HG02973 (cell line): ENCODE results near the gene ISOC1.
A peak's percentile ranks its signal among the peaks of the same experiment; 100 is the strongest.

Experiments
- ATAC-seq: cut with Tn5 transposase; IDR thresholded peaks from one replicate; pipeline ENCODE4 v1.9.1; 2021; ENCODE audit warnings: moderate library complexity; ENCODE audit not compliant: unreplicated experiment

ISOC1 gene

DNA sequence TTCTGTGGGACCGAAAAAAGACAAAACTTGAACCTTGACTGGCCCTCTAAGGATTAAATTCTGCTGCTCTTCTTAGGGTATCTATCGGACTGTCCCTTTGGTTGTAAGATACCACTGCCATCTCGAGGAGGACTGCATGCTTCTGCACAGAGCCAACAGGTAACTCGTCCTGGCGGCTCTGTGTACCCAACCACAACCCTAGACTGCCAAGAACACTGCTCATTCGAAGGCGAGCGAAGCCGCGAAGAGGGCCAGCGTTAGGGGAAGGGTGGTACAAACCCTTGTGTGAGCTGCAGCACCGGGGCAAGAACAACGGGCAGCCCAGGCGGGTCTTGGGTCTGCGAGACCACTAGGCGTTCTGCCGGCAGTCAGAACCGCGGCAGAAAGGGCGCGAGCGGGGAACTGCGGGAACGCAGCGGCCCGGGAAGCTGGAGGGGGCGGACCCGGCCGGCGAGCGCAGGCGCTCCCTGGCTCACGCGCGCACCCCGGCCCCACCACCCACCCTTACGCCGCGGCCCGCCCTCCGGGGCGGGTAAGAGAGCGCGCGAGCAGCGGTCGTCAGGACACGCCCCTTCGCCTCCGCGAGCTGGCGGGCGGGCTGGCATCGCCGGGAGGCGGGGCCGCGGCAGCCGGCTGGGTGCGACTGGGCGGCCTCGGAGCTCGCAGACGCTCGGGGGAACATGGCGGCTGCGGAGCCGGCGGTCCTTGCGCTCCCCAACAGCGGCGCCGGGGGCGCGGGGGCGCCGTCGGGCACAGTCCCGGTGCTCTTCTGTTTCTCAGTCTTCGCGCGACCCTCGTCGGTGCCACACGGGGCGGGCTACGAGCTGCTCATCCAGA, at the start of gene ISOC1:
TSS of gene ISOC1 (plus strand) at position 663 of the 837 bp plus-strand sequence. CDS start at position 681, 18 bp downstream.
- peak; percentile 88 for ATAC-seq

DNA sequence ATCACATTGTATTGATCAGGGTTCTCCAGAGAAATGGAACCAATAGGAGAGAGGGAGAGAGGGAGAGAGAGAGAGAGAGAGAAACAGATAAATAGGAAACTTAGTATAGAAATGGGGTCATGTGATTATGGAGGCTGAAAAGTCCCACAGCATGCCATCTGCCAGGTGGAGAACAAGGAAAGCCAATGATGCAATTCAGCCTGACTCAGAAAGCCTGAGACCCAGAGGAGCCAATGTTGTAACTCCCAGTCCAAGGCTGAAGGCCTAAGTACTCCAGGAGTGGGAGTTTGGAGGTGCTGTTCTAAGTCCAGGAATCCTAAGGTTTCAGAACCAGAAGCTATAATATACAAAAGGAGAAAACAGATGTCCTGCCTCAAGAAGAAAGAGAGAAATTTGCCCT, 48.4 kb upstream of the ISOC1 start:
- ATAC-seq, result no peak

DNA sequence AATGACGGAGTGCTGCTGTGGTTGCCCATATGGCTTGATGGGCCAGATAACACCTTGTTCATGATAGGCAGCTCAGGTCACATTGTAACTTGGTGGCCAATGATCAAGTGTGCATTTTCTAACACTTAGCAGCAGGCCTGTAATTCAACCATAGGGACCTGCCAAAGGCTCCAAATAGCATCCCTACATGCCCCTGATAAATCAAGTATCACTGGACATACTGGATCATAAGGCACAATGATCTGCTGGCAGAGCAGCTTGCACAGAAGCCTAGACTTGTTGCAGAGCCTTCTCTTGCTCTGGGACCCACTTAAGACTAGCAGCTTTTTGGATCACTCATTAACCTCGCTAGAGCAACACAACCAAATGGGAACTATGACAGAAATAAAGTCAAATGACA, 46.0 kb upstream of the ISOC1 start:
- no peak for ATAC-seq

DNA sequence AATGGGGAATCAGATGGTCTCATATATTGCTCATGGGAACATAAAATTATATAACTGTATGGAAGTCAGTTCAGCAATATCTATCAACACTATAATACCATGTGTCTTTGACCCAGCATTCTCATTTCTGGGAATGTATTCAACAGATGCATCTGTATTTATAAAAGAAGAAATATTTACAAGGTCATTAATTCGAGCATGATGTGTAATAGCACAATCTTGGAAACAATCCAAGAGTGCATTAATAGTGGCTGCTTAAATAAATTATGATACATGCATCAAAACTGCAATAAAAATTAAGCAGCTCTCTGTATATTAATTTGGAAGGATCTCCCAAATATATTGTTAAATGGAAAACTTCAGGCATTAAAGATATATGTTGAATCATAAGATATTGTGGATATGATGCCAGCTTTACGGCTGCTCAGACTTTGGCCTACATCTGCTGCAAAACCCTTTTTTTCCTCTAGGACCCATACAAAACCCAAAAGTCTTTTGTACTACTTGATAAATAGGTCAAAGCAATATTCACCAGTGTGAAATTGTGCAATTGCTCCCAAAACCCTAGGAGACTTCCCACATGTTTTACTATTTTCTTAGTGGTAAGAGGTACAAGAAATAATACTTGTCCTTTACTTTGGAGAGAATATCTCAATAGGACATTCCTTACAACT, 45.3 kb upstream of the ISOC1 start:
- ATAC-seq, result no peak

DNA sequence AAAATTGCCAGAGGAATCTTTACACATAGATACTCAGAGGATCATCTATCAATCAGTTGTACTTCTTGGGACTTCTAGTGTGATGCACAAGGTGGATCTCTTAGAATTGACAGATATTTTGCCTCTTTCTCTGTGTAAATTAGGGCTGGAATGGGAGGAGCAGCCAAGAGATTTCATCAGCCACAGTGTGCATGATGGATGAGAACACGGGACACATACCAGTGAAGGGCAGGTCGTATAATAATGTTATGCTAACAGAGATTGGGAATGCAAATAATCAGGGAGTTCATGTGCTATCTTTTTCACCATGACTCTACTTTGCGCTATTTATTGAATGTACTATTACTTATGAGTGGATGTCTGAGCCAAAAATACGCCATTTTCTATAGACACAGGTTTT, 43.3 kb upstream of the ISOC1 start:
- no peak for ATAC-seq

DNA sequence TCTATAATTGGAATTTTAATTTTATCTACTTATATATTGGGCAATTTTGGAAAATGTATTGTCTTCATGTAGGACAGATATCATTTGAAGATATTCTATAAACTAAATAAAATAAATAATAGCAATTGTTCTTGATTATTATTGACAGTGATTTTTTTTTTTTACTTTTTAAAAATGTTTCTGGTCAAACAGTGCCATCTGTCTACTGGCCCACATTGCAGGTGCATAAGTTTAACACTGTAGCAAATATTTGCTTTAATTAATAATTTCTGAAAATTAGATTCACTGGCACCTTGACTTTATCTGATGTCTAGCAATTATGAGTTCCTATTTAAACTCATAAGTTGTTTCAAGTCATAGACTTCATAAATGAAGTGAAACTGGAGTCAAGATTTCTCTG, 41.1 kb upstream of the ISOC1 start:
- ATAC-seq, result no peak

DNA sequence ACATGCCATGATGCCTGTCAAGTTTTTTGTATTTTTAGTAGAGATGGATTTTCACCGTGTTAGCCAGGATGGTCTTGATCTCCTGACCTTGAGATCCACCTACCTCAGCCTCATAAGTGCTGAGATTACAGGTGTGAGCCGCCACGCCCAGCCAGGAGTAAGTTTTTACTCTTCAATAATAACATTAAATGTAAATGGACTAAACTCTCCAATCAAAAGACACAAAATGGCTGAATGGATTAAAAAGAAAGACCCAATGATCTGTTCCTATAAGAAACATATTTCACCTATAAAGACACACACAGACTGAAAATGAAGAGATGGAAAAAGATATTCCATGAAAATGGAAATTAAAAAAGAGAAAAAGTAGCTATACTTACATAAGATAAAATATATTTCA, 37.2 kb upstream of the ISOC1 start:
- ATAC-seq, result no peak

DNA sequence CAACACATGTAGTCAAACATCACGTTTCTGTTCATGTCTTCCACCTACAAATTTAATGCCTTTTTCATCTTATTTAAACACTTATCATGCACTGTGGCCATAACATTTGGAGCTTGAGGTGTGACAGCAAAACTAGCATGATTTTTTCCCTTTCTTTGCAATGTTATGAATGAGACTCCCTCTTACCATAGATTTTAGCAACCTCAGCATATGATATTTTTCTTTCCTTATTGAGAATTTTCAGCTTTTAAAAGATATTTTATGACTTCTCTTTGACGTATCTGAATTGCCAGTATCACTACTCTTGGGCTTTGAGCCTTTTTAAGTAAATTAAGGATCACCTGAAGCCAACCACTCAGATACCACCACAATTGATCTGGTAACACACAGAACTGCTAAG, 32.7 kb upstream of the ISOC1 start:
- ATAC-seq, result no peak

DNA sequence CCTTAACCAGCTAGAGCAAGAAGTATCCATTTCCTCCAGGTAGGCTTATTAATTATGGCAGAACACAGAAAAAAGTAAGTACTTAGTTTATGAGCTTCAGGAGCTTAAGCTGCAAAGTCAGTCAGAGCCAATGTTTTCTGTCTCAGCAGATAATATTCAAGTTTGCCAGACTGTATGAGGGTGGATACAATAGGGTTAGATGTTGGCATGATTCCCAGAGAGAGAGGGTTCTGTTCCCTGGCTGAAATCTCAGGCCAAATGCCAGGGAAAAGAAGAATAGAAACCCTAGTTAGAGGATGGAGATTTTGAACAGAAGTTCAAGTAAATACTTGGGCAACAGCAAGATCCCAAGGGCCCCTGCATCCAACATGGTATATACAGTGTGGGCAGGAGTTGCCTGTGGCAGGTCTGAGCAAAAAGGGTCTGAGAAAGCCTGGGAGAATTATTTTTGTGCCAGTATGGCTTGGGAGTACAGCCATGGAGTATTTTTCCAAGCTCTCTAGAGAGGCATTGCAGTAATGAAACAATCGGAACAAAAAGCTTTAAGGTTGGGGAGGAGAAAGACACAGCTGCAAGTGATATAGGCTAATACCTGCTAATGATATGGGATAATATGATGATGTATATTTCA, 31.0 kb upstream of the ISOC1 start:
- no peak for ATAC-seq

DNA sequence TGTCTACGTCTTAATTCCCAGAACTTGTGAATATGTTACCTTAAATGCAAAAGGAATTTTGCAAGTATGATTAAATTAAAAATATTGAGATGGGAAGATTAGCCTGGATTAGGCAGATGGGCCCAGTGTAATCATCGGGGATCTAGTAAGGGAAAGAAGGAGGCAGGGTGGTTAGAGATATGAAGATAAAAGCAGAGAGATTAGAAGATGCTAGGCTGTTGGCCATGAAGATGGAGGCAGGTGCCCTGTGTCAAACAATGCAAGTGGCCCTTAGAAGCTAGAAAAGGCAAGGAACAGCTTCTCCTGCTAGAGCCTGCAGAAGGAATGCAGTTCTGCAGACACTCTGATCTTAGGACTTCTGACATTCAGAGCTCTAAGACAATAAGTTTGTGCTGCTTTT, 28.8 kb upstream of the ISOC1 start:
- no peak for ATAC-seq

DNA sequence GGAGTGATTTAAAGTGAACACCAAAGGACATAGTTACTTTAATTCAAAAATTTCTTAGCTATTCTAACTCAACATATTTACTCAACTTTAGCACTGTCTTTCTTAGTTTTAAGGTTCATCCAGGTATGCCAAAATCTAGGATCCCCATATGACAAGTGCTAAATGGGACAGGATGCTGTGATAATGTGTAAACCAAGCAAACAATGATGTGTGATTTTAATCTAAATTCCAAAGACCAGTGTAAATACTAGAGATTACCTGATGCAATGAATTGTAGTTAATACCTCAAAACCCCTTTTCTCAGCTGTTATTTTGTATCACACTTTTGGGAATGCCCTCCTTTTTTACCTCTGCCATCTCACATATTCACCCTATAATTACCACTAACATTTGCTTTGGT, 26.8 kb upstream of the ISOC1 start:
- no peak for ATAC-seq

DNA sequence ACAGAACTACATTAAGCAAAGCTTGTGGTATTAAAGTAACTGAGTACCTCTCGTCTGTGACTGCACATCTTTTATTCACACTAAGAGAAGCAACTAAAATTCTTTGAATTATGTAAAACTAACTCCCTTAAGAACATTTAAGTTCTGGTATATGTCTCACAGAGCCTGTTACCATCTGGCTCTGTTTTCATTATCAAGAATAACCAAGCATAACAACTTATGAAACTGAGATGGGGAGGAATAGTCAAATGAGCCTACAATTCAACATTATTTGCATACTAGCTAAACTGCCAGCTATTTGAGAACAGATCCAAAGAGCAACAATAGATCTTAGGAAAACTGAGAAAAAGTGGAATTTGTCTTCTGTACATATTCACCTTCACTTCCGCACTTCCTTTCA, 25.3 kb upstream of the ISOC1 start:
- no peak for ATAC-seq

DNA sequence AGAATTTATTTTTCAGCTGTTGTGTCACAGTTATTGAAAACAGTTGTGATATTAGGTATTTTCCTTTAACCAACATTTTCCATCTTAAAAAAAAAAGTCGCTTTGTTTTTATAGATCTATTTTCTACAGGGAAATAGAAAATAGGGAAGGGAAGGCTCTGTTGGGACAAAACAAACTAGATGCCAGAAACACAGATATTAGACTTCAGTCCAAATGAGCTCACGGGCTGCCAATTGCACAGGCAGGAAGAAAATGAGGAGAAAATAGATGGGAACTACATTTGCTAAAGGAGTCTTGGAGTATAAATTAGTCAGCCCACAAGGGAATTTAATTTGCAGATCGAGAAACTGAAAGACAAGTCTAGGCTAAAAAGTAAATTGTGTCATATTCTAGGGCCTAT, 21.4 kb upstream of the ISOC1 start:
- no peak for ATAC-seq

DNA sequence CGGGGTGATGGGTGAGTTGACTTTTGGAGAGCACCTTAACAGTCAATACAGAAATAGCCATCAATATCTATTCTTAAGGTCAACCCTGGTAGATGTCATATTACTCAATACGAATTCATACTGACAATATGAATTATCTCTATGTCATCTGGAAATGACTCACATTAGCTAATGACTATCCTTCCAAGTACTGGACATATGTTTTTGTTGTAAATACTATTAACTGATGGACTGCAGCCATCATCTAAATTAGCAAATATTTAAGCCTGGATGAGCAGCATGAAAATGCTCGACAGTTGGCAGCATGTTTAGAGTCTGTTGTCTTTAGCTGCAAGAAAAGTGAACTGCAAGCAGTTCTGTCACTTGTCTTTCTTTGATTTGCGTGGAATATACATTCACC, 19.6 kb upstream of the ISOC1 start:
- no peak for ATAC-seq

DNA sequence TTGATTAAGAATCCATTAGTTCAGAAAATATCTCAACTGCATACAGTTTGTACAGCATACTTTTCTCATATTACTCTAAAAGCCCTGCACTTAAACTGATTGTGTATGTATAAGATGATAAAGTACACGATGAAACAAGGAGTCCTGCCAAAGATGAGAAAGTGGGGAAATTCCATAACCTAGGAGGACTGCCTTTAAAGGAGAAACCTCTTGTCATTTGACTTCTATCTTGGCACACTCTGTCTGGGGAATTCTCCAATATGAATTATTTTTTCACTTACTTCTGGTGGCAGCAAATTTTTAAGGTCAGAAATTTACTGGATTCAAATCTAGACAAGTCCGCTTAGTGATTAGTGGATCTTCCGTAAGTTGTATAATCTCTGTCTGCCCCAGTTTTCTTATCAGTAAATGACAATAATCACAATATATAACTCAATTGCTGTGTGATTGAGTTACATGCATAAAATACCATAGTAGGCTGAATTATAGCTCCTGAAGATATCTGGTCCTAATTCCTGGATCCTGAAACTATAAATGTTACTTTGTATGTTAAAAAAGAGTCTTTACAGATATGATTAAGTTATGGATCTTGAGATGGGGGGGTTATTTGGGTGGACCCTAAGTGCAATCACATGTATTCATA, 17.0 kb upstream of the ISOC1 start:
- ATAC-seq, result no peak

DNA sequence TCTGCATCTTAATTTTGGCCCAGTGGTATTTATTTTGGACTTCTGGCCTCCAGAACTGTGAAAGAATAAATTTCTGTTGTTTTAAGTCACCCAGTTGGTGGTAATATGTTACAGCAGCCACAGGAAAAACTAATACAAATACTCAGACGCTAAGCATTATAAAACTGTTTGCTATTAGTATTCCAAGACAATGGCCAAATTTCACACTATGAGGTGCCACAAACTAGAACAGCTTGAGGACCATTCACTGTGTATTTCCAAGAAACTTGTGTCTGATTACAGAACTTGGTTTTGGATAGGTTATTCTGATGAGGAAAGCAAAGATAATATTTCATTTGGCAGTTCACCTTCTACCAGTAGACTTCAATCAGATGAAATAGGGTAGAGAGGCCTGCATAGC, 16.3 kb upstream of the ISOC1 start:
- ATAC-seq, result no peak

DNA sequence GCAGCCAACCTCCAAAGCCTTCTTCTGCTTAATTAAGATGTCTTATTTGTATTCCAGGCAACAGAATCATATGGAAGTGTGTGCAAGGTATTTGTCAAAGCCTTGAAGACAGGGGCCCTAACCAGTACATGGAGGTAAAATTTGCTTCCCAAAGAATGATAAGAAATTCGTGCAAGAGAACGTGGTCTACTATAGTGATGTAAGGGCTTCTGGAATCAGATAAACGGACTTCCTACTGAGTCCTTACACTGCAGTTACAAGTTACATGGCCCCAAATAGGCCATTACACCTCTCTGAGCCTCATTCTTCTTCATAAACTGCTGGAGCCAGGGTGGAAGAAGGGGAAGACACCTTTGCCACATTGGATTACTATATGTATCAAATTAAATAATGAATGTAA, 15.9 kb upstream of the ISOC1 start:
- no peak for ATAC-seq

DNA sequence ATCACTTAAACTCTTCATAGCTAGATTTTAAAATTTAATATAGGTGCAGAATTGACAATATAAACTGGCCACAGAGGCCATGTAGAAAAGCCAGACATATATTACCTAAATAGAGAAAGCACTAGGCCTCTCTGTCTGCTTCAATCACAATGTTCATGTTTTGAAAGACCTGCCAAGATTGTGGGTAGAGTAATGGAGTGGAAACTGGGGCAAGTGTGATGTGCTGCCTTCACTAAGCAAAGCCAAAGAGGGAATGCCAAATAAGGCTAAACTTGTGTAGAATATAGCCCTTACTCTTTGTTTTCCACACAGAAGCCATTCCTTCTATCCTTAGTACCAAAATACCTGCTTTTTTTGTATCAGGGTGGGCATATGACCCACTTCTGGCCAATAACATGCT, 15.1 kb upstream of the ISOC1 start:
- no peak for ATAC-seq

DNA sequence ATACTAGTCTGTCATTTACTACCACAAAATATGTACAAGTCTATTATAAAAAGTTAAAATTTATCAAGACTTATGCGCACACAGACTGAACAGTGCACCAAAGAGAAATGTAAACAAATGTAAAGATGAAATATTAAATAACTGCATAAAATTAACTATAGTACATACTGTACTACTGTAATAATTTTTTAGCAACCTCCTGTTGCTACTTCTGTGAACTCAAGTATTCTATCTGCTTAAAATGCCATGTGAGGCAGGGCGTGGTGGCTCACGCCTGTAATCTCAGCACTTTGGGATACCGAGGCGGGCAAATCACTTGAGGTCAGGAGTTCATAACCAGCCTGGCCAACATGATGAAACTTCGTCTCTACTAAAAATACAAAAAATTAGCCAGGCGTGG, 13.8 kb upstream of the ISOC1 start:
- ATAC-seq, result no peak

DNA sequence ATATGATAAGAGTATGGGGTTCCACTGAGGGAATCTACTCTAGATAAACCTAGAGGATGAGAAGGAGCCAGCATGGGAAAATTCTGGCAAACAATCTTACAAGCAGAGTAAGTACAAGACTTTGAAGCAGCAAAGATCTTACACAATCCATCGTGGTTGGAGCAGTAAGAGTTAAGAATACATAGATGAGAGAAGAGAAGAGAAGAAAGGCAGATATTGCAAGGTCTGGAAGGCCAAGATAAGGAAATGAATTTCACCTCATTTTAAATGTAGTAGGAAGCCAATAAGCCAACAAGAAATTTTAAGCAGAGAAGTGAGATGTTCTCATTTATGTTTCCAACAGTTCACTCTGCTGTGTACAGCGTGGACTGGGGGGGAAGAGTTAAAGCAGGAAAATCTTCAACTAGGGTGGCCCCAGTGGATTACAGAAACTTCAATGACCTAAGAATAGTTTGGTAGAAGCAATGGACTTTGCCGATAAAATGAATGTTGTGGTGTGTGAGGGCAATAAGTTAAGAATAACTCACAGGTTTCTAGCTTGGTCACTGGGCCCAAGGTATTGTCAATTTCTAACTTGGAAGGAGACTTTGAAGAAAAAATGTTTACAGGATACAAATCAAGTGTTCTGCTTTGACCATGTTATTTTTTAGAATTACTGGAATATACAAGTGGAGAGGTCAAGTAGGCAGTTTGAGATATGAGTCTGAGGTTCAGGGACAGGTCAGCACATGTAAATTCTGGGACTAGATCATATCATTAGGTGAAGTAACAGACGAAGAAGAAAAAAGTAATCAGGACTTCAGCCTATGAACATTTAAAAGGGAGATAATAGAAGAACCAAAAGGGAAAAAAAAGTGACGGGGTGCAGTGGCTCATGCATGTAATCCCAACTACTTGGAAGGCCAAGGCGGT, 12.1 kb upstream of the ISOC1 start:
- ATAC-seq, result no peak
